ENCODE measurements around the gene UQCR10.

- TF ChIP-seq CTCF (IDR thresholded peaks at IDR 0.05) (no peak), CBX2 (IDR thresholded peaks at IDR 0.05; ENCODE audit: borderline replicate concordance, low read depth) (no peak), CEBPB (IDR thresholded peaks at IDR 0.05) (no peak), EP300 (IDR thresholded peaks at IDR 0.05) (no peak), CHD2 (IDR thresholded peaks at IDR 0.05; ENCODE audit: low read length, partially characterized antibody) (no peak)
These were observed 26.2 kb downstream of the UQCR10 start for GRCh38 chr22:29793396-29793795.
